ENCODE measurements around the gene PDS5B. TPM values are rescaled to one million over a fixed set of nuclear protein-coding genes. Genes with fewer than 3 reads are reported as not detected.
A peak's percentile ranks its signal among the peaks of the same experiment; 100 is the strongest.

The PDS5B gene
- total RNA-seq: 10 to 100 TPM; 39.8 to 40.6 TPM
- 21.7 TPM for polyA plus RNA-seq (2013, experiment 1 of 2)
- 25.3 TPM for polyA plus RNA-seq (2013, experiment 2 of 2)
- total RNA-seq: 28.3 to 140 (median 61.1) reads per million in 172 experiments

GRCh38 chr13:32586080-32586900 is at the start of gene PDS5B:
TSS of gene PDS5B (plus strand) at chr13:32586452. CDS start at chr13:32648773, 62,321 bp downstream.
- CTCF ChIA-PET: interaction anchor here (0.7 to 6.9 kb wide), 25 partner anchors 12 to 1591 kb away, joined by 3 to 111 read pairs (median 4); partner anchors contain the start of genes N4BP2L1 and N4BP2L2
- H3K36me3 Mint-ChIP-seq (ENCODE audit: low read depth): peaks cover 13% of the 10 kb centered on the region
- peaks cover 12% of the 10 kb centered on the region for H3K4me1 ChIP-seq (ENCODE audit: insufficient read depth, low read length)
- H3K4me3 Mint-ChIP-seq: peak within 1 kb of the TSS; percentile 97
- no peaks in the 10 kb centered on the region for H3K9me3 Mint-ChIP-seq
- peak; percentile 55 for TF ChIP-seq CTCF (IDR thresholded peaks at IDR 0.05)
- peak within 1 kb of the TSS; percentile 55 to 69 for H3K27ac ChIP-seq (ENCODE audit: low read depth in 1 of 2, low read length in 2 of 2)
- DNase-seq (peak; percentile 87 to 99 (median 94)), ATAC-seq (ENCODE audit: poor library complexity) (peak; percentile 91)
- POLR2A ChIA-PET: interaction anchor here (0.6 to 2.9 kb wide), 21 partner anchors 48 to 957 kb away, joined by 3 to 35 read pairs (median 6); partner anchors contain the start of genes BRCA2, N4BP2L1, N4BP2L2 and ZAR1L
- H3K4me1 Mint-ChIP-seq (ENCODE audit: low read depth): peaks cover 42% of the 10 kb centered on the region
- no peaks in the 10 kb centered on the region for H3K27me3 ChIP-seq (ENCODE audit: control insufficient read depth in 1 of 2, insufficient read depth in 2 of 2, low read length in 2 of 2)
- peak within 1 kb of the TSS; percentile 85 for H3K4me3 ChIP-seq (ENCODE audit: low read length)
- no peaks in the 10 kb centered on the region for H3K36me3 ChIP-seq (ENCODE audit: insufficient read depth, low read length)
- peak within 1 kb of the TSS; percentile 93 for H3K27ac Mint-ChIP-seq
- no peaks in the 10 kb centered on the region for H3K9me3 ChIP-seq (ENCODE audit: control insufficient read depth in 1 of 2, insufficient read depth in 1 of 2, low read length in 2 of 2)
- intact Hi-C loops (cut with DNase I, micrococcal nuclease): loop anchor here (1.0 to 10.0 kb wide), 10 partner anchors 48 to 1231 kb away; partner anchors contain the start of genes RFC3 (in 2 of the 2), BRCA2 (in 1 of the 2), N4BP2L1 (in 1 of the 2) and N4BP2L2 (in 1 of the 2)
- H3K27me3 Mint-ChIP-seq: no peaks in the 10 kb centered on the region

GRCh38 chr13:32537580-32538142 is 48.6 kb upstream of the PDS5B start:
- H3K27me3 Mint-ChIP-seq: peaks cover 5% of the 10 kb centered on the region
- no peak for TF ChIP-seq CTCF (IDR thresholded peaks at IDR 0.05)
- CTCF ChIA-PET: interaction anchor here (1.0 to 2.6 kb wide), 6 partner anchors 43 to 1005 kb away, joined by 3 to 16 read pairs (median 4); partner anchors contain the start of gene PDS5B
- peak overlapping the region; percentile 81 for H3K4me3 ChIP-seq (ENCODE audit: low read length)
- POLR2A ChIA-PET: interaction anchor here (0.7 to 2.9 kb wide), 19 partner anchors 7 to 1375 kb away, joined by 3 to 41 read pairs (median 4); partner anchors contain the start of genes BRCA2, N4BP2L1, PDS5B and ZAR1L
- no peak for ATAC-seq (ENCODE audit: poor library complexity)
- peak overlapping the region; percentile 100 for H3K4me3 Mint-ChIP-seq
- H3K4me1 Mint-ChIP-seq (ENCODE audit: low read depth): peaks cover 65% of the 10 kb centered on the region
- H3K9me3 Mint-ChIP-seq: no peaks in the 10 kb centered on the region
- H3K9me3 ChIP-seq (ENCODE audit: control insufficient read depth in 1 of 2, insufficient read depth in 1 of 2, low read length in 2 of 2): no peaks in the 10 kb centered on the region
- H3K27ac ChIP-seq (ENCODE audit: low read depth in 1 of 2, low read length in 2 of 2): peak overlapping the region; percentile 98
- H3K36me3 Mint-ChIP-seq (ENCODE audit: low read depth): peaks cover 59% of the 10 kb centered on the region
- intact Hi-C loops (cut with DNase I, micrococcal nuclease): loop anchor here (1.0 to 10.0 kb wide), 11 partner anchors 44 to 1280 kb away; partner anchors contain the start of genes RFC3 (in 2 of the 2), N4BP2L1 (in 1 of the 2) and PDS5B (in 1 of the 2)
- peaks cover 26% of the 10 kb centered on the region for H3K36me3 ChIP-seq (ENCODE audit: insufficient read depth, low read length)
- H3K27ac Mint-ChIP-seq: peak overlapping the region; percentile 100
- H3K27me3 ChIP-seq (ENCODE audit: control insufficient read depth in 1 of 2, insufficient read depth in 2 of 2, low read length in 2 of 2): no peaks in the 10 kb centered on the region
- H3K4me1 ChIP-seq (ENCODE audit: insufficient read depth, low read length): peaks cover 28% of the 10 kb centered on the region
- DNase-seq: peak in 11 of 14 experiments; percentile 8 to 50 (median 29)

GRCh38 chr13:32538143-32538620 is 48.1 kb upstream of the PDS5B start:
- no peaks in the 10 kb centered on the region for H3K9me3 Mint-ChIP-seq
- Histone ChIP-seq H3K36me3 (ENCODE audit: insufficient read depth, low read length) (peaks cover 26% of the 10 kb centered on the region), H3K4me3 (ENCODE audit: low read length) (peak overlapping the region; percentile 81), H3K27me3 (ENCODE audit: control insufficient read depth in 1 of 2, insufficient read depth in 2 of 2, low read length in 2 of 2) (no peaks in the 10 kb centered on the region), H3K9me3 (ENCODE audit: control insufficient read depth in 1 of 2, insufficient read depth in 1 of 2, low read length in 2 of 2) (no peaks in the 10 kb centered on the region), H3K27ac (ENCODE audit: low read depth in 1 of 2, low read length in 2 of 2) (peak overlapping the region; percentile 98), H3K4me1 (ENCODE audit: insufficient read depth, low read length) (peaks cover 23% of the 10 kb centered on the region)
- peak in 1 of 14 experiments; percentile 80 for DNase-seq
- ChIA-PET POLR2A (interaction anchor here (0.7 to 2.9 kb wide), 20 partner anchors 8 to 1375 kb away, joined by 3 to 41 read pairs (median 4); partner anchors contain the start of genes BRCA2, N4BP2L1, PDS5B and ZAR1L), CTCF (interaction anchor here (1.1 to 2.6 kb wide), 7 partner anchors 43 to 1004 kb away, joined by 3 to 16 read pairs (median 4); partner anchors contain the start of gene PDS5B)
- H3K27me3 Mint-ChIP-seq: peaks cover 5% of the 10 kb centered on the region
- peaks cover 60% of the 10 kb centered on the region for H3K4me1 Mint-ChIP-seq (ENCODE audit: low read depth)
- ATAC-seq (ENCODE audit: poor library complexity): peak; percentile 76
- H3K4me3 Mint-ChIP-seq: peak overlapping the region; percentile 100
- peak overlapping the region; percentile 100 for H3K27ac Mint-ChIP-seq
- TF ChIP-seq CTCF (IDR thresholded peaks at IDR 0.05): no peak
- intact Hi-C loops (cut with DNase I, micrococcal nuclease): loop anchor here (1.0 to 10.0 kb wide), 11 partner anchors 43 to 1279 kb away; partner anchors contain the start of genes RFC3 (in 2 of the 2), N4BP2L1 (in 1 of the 2) and PDS5B (in 1 of the 2)
- H3K36me3 Mint-ChIP-seq (ENCODE audit: low read depth): peaks cover 55% of the 10 kb centered on the region

All from CD4-positive, alpha-beta T cell (primary cell).